HG02798 (cell line): ENCODE data around the gene UNC5A.

Experiments used
- ATAC-seq: cut with Tn5 transposase; IDR thresholded peaks from one replicate; pipeline ENCODE4 v1.9.1; 2021; ENCODE audit warnings: mild to moderate bottlenecking; ENCODE audit not compliant: unreplicated experiment, poor library complexity

Gene UNC5A

DNA sequence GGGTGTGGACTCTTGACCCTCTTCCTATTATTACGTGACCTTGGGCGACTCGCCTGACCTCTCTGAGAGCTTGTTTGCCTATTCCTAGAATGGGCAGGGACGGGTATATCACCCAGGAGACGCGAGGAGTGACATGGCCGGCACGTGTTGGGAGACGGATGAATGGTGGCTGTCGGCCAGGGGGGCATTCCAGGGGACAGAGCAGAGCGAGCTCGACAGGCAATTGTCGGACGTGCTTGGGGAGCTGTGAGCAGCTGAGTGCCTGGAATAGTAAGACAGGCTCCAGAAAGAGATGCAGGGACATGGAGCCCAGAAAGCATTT, 29.3 kb upstream of the UNC5A start:
- no peak for ATAC-seq

DNA sequence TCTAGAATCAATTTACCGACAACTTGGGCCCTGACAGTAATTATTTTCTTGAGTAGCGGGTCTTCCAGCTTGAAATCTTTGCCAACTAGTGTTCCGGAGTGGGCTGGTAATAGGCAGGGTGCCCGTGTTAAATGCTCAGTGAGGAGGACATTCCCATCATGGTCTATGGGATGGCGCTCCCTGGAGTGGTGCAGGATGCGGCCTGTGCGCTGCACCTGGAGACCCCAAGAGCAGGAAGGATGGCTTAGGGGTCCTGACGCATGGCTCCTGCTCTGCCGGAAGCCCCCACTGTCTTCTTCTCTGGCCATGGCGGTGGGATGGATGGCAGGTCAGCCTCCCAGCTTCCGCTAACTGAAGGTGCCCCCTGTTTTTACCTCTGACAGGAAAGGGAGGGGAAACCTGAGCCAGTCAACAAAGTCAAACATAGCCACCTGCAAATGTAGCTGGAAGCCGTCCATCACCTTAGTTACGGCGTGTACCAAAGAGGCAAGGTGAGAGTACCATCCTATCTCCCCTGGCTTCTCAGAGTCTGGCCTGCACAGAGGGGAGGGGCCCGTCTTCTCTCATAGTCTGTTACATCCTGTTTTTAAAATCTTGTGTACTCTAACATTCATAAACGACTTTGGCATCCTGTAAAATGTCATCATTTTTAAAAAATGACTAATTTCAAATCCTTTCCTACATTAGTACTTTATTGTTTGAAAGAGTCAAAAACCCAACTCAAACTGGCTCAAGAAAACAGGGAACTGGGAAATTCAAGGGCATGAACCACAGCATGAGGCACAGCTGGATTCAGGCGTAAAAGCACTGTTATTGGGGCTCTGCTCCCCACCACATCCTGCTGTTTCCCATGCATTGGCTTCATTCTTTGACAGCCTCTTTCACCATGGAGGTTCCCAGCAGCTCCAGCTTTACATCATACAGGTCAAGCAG, 28.5 kb upstream of the UNC5A start:
- ATAC-seq = no peak

- no peak for ATAC-seq
Observed at GRCh38 chr5:176784218-176785165, 25.9 kb upstream of the UNC5A start.

- no peak for ATAC-seq
Observed at GRCh38 chr5:176785184-176786145, 24.9 kb upstream of the UNC5A start.

- ATAC-seq = no peak
Observed at GRCh38 chr5:176787676-176788075, 22.7 kb upstream of the UNC5A start.

- ATAC-seq = no peak
Observed at GRCh38 chr5:176788091-176788490, 22.3 kb upstream of the UNC5A start.

DNA sequence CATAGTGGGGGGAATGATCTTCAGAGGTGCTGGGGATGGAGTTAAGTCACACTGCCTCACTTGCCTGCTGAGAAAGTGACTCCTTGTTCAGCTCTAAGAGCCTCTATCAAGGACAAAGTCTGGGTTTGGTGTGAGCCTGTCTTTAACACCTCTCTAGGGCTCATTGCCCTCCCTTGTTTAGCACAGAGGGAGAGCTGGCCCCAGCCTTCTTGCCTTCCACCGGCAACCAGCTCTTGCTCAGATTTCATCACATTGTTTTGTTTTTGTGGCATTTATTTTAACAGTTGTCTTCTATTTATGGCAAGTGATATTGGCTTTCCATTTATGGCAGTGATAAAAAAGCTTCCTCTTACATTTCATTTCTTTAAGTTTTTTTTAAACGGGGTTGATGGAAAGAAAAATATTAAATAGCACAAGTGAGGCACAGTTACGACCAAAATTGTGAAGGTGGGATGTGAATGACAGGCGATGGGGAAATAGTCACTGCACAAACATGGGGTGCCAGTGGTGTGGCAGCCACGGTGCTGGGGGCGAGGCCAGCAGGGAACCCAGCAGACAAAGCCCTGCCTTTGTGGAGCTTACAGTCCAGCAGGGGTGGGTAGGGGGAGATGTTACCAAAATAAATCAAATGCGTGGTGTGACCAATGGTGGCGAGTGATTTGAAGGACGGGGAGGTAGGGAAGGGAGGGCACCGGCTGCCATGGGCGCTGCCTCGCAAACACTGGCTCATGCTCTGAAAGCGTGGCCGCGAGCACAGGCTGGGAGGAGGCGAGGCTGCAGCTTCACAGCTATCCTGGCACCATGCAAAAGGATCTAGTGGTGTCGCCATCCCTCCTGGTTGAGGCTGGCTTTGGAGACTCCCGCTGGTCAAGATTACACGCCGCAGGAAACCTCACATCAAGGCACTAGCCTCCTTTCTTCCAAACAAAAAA, 21.2 kb upstream of the UNC5A start:
- ATAC-seq = no peak

GRCh38 chr5:176789873-176790615, 20.3 kb upstream of the UNC5A start:
- no peak for ATAC-seq

DNA sequence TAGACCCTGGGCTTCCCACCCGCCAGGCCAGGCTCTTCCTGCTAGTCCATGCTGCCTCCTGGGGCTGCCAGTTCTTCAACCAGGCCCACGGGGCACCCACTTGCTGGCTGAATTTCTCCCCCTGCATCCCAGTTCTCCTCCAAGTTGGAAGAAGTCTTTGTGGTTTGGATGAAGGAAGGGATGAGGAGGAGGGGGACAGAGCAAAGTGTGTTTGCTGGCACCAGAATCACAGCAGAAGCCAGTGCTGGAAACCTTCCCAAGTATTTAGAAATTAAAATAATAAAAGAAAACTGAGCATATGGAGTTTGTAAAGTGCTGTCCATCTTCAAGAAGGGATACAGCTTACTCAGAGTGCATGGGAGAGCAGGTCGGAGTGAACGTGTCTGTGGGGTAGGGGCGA, 19.4 kb upstream of the UNC5A start:
- ATAC-seq = no peak

- ATAC-seq = no peak
Observed at GRCh38 chr5:176792655-176793342, 17.6 kb upstream of the UNC5A start.

DNA sequence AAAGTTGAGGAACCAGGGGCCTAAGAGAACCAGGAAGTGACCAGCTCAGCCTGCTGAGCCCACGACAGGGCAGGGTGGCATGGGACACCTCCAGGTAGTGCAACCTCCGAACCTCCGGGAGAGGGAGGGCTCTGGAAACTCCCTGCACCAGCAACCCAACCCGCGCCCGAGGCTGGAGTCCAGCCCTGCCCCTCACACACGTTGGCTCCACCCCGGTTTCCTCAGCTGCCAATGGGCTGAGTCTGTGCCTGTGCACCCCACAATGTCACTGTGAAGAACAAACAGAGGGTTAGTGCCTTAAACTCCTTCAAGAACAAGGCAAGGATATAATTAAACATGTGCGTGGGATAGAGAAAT, 17.0 kb upstream of the UNC5A start:
- ATAC-seq = no peak

- ATAC-seq = no peak
Observed at GRCh38 chr5:176793736-176794135, 16.6 kb upstream of the UNC5A start.

- no peak for ATAC-seq
Observed at GRCh38 chr5:176794509-176794908, 15.8 kb upstream of the UNC5A start.

DNA sequence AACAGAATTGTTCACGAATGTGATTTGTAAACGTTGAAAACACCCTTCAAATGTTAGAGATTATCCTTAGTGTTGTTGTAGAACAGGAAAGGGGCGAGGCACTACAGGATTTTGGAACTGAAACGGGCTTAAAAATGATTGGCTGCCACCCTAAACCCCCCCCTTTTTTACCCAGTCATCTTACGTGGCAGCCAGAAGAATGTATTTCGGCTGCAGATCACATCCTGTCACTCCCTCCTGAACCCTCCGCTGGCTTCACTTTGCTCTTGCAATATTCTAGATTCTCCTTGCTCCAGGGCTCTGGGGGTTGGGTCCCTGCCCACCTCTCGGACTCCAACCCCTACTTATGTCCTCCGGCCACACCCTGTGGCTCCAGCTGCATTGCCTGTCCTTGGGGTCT, 13.9 kb upstream of the UNC5A start:
- no peak for ATAC-seq

- no peak for ATAC-seq
Observed at GRCh38 chr5:176796970-176797369, 13.4 kb upstream of the UNC5A start.

DNA sequence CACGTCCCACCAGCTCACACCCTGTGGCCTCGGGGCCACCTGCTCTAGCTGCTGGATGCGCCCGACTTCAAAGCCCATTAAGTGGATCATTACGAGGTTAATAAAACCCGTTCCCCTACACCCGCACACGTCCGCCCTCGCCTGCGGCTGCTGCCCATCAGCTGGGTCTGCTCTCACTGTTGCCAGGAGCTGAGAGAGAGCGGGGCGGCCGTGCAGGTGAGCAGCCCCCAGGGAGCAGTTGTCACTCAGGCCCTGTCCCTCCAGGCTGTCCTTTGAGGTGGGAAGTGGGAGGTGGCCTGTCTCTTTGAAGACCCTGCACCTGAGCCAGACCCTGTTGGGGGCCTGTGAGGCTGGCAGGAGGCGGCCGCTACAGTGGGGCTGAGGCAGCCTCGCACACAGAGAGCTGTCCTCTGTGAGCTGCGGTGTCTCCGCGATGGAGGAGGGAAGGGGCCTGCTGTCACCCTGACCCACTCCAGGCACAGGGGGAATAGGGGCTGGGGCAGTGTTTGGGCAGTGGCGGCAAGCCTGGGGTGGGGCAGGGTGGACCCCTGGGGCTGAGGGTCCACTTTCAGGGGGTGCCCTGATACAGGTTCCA, 12.8 kb upstream of the UNC5A start:
- no peak for ATAC-seq

DNA sequence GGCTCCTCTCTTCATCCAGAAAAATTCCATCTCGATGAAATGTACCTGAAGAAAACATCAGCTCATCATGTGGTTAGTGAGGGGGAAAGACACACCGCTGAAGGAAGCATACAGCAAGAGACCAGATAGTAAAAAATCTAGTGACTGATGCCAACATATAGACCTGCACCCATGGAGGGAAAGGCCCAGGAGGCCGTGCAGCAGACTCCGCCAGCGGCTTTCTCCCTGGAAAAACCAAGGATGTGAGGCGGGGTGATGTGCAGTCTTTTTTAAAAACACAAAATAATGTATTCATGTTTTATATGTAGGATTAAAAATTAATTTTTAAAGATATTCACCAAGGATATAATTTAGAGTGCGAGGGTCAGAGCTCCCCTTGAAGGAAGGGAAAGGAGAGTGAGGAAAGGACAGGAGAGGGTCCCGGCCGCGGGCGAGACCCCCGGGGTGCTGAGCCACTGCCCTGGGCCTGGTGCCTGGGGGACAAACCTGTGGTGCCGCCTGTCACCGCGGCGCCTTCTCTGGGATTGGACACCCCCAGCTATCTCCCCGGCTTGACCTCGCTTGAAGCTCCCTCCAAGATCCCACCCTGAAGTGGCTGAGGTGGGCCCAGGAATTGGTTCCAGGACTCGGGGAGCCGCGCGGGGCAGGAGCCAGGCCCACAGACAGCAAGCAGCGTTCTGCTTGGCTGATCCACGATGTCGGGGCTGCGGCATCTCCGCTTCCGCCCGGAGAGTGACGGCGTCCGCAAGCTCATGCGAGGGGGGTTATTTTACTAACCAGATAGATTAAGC, 12.1 kb upstream of the UNC5A start:
- no peak for ATAC-seq
